ENCODE data around the gene CCT7.
A peak's percentile ranks its signal among the peaks of the same experiment; 100 is the strongest.
"Not testable (repeated sequence)": the region's sequence is repeated elsewhere in the genome, so short reads cannot be mapped to it uniquely, and the experiment has no call there.

Gene CCT7
- 78.3 to 107 reads per million in 2 donors for total RNA-seq

DNA sequence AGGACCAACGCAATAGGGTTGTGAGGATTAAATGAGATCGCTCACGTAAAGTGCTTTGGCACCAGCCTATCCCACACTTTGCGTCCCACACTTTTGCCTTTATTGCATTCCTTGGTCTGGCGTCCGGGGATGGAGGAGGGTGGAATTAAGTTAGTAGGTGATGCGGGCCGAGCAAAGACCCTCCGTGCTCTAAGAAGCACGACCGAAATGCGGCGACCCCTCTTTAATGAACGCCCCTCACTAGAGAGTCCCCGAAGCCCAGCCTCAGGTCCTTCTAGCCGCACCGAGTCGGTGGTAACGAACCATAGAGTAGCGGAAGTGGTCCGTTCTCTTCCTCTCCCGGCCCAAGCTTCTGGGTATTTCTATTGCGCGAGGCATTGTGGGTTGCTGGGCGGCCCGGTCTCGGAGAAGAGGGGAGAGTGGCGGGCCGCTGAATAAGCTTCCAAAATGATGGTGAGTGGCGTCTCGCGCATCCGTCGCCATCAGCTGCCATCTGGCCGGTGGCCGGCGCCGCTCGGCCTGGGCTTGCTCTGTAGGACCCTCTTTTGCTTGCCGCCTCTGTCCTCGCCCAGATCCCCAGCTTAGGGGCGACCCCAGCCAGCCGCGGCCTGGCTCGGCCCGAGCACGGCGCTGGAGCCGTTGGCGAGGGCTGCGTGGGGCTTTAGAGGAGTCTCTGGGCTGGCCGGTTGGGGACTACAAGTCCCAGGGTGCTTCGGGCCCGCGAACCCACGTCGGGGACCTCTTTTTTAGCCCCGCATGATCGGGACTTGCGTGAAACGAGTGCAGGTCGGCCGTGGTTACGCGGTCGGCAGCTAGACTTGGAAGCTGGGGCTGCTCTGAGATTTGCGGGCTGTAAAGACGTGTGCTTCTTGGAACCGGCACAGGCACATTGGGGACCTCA, at the start of gene CCT7:
Gene CCT7, plus strand, starts transcription at position 377 of the 901 bp plus-strand sequence. Its CDS starts 71 bp downstream, at position 448.
- peak; percentile 67 to 94 (median 79) for DNase-seq

DNA sequence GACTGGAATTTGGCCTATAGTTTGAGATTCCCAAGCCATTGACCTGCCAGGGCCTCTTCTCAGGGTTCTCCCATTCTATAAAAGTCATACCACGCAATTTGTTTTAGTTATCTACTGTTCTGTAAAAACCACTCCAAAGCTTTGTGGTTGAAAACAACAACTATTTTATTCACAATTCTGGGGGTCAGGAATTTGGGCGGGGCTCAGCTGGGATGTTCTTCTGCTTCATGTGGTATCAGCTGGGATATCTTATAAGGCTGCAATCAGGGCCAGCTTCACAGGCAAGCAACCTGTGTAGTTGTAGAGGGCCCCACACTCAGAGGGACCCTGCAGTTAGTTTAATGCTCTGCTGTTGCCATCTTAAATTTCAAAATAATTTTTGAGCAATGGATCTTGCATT, 48.1 kb upstream of the CCT7 start:
- no peak for DNase-seq

DNA sequence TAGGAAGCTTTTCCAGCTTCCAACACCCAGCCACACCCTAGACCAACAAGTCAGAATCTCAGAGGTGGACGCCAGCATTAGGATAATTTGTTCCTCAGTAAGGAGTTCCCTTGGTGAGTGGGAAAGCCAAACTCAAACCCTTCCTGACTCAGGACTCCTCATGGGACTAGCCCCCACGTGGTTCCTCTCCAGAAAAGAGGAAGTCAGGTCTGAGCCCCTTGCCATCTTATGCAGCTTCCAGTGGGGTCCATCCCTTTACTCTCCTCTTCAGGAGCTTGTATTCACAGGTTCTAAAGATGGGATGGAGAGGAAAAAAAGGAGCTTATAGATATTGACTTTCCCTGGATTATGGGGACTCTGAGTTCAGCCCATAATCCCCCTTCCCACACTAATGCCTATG, 46.6 kb upstream of the CCT7 start:
- DNase-seq, result no peak

DNA sequence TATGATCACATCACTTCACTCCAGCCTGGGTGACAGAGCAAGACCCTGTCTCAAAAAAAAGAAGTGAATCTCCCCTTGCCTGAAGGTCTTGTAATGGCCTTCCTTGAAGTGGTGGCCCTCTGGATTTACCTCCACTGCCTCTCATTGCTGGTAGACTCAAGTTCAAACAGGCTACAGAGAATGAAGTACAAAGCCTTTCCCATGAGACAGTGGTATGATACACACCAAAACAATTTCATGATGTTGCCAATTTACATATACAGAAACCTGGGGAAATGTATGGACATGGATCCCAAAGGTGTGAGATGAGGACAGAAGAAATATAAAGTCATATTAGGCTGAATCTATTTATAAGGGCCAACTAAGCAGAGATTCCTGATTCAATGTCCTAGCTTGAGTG, 36.5 kb upstream of the CCT7 start:
- DNase-seq, result no peak

- DNase-seq, result not testable (repeated sequence)
Observed at GRCh38 chr2:73200281-73200680, 33.8 kb upstream of the CCT7 start.

DNA sequence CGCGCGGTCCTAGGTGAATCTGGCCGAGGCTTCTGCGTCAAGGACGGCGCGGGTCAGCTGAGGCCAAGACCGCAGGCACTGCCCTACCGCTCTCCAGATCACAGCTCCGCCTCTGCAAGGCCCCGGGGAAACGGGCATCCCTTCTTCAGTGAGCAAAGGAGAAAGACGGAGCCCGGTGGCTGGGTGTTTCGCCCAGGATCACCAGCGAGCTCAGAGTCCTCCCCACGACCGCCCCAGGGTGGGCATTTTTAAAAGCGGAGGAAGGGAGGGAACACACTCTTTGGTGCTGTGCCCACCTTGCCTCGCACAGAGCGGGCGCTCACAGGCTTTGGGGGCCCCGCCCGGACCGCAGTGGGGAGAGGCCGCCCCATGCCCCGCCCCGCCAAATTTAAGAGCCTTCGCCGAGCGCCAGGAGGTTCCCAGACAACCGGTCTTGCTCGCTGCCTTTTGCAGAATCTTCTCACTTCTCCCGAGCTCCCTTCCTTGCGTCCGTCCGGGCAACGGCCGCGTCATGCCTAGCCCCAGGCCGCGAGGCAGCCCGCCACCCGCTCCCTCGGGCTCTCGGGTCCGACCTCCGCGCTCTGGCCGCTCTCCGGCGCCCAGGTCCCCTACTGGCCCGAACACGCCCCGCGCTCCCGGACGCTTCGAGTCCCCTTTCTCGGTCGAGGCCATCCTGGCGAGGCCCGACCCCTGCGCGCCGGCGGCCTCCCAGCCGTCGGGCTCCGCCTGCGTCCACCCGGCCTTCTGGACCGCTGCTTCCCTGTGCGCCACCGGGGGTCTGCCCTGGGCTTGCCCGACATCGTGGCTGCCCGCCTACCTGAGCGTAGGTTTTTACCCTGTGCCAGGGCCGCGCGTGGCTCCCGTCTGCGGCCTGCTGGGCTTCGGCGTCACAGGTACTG, 31.7 kb upstream of the CCT7 start, which contains the start of gene NOTO:
Gene NOTO, plus strand, starts transcription at position 419 of the 899 bp plus-strand sequence. Its CDS starts 93 bp downstream, at position 512.
- DNase-seq, result no peak

GRCh38 chr2:73203055-73203681, 30.9 kb upstream of the CCT7 start:
- DNase-seq, result no peak

DNA sequence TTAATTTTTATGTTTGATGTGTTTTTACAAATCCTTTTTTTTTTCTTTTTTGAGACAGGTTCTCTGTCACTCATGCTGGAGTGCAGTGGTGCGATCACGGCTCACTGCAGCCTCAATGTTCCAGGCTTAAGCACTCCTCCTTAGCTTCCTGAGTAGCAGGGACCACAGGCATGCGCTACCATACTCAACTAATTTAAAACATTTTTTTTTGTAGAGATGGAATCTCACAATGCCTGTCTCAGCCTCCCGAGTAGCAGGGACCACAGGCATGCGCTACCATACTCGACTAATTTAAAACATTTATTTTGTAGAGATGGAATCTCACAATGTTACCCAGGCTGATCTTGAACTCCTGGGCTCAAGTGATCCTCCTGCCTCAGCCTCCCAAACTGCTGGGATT, 28.5 kb upstream of the CCT7 start:
- DNase-seq, result no peak

- no peak for DNase-seq
Observed at GRCh38 chr2:73208258-73208657, 25.9 kb upstream of the CCT7 start.

GRCh38 chr2:73210019-73210418, 24.1 kb upstream of the CCT7 start:
- DNase-seq, result no peak

DNA sequence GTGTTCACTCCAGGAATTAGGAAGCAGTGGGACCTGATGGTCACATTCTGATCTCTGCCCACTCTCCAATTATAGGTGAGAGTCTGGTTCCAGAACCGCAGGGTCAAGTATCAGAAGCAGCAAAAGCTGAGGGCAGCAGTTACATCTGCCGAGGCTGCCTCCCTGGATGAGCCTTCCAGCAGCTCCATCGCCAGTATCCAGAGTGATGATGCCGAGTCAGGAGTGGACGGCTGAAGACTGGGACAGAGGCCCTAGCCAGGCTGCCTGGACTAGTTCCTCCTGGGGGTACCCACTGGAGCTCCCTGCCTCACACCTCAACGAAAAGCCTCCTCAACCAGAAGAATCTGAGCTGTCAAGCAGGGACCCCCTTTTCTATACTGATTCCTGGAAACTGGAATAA, 23.4 kb upstream of the CCT7 start:
- no peak for DNase-seq

DNA sequence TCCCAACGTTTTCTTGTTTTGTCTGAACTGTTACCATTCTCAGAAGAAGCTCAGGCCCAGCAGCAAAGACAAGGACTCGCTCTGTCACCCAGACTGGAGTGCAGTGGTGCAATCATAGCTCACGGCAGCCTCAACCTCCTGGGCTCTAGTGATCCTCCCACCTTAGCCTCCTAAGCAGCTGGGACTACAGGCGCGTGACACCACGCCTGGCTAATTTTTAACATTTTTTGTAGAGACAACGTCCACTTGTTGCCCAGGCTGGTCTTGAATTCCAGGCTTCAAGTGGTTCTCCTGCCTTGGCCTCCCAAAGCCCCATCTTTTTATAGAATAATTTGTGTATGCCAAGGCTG, 22.0 kb upstream of the CCT7 start:
- no peak for DNase-seq

DNA sequence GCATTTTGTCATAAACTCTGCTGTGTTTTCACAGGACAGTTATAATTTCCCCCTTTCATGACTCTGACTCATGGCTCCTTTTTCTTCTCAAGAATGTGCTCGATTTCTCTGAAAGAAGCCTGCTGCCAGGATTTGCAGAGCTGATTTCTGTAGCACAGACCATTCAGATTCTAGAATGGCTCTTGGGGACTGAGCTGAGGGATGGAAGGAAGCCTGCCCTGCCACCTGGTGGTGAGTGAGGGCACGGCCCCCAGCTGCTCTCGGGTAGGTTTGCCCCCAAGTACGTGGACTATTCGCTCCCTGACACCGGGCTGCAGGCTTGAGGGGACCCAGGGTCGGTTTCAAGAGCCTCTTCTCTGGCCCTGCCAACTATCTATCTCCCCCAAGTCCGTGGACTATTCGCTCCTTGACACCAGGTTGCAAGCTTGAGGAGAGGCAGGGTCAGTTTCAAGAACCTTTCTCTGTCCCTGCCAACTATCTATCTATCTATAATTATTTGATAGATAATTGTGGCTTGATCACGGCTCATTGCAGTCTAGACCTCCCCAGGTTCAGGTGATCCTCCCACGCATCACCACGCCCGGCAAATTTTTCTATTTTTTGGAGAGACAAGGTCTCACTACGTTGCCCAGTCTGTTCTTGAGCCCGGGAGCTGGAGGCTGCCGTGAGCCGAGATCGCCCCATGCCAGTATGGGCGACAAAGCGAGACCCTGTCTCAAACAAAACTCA, 21.5 kb upstream of the CCT7 start:
- DNase-seq, result peak; percentile 37 to 81 (median 58)

- DNase-seq, result peak; percentile 82 to 90 (median 86)
Observed at GRCh38 chr2:73214120-73215035, 19.7 kb upstream of the CCT7 start, which contains the start of gene SMYD5. Gene SMYD5 (plus strand): TSS chr2:73214245. CDS start chr2:73214267, 22 bp downstream.

- DNase-seq, result no peak
Observed at GRCh38 chr2:73215254-73215653, 18.9 kb upstream of the CCT7 start.

GRCh38 chr2:73217160-73217559, 16.9 kb upstream of the CCT7 start:
- DNase-seq, result no peak

DNA sequence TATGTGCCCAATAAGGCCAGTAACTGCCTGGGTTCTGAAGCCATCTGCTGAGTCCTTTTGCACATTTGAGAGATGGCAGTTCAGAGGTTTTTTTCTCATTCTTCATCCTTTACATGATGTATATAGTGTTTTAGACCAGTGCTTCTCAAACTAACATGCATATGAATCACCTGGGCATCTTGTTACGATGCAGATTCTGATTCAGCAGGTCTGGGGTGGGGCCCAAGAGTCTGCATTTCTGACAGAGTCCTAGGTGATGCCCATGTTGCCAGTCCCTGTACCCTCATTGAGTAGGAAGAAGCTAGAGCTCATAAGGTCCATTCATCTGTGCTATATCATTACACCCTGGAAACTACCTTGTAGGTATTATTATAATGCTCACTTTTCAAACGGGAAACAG, 16.3 kb upstream of the CCT7 start:
- DNase-seq, result no peak

DNA sequence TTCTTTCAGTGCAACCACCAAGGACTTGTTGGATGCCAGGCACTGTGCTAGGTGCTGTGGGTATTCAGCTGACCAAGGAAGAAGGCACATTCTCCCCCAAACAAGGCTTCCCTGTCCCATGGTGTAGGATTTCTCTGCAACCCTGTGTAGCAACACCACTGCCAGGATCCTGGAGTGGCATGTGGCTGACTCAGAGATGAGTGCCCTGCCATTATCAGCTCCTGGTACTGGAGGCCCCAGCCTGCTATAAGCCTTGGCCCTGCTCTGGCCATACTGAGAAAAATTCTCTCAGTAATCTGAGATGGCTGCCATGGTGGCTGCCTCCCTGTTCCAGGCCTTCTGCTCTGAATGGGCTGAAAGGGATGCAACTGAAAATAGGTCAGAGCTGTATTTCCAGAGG, 15.8 kb upstream of the CCT7 start:
- no peak for DNase-seq

GRCh38 chr2:73223821-73224220, 10.3 kb upstream of the CCT7 start:
- DNase-seq, result no peak

DNA sequence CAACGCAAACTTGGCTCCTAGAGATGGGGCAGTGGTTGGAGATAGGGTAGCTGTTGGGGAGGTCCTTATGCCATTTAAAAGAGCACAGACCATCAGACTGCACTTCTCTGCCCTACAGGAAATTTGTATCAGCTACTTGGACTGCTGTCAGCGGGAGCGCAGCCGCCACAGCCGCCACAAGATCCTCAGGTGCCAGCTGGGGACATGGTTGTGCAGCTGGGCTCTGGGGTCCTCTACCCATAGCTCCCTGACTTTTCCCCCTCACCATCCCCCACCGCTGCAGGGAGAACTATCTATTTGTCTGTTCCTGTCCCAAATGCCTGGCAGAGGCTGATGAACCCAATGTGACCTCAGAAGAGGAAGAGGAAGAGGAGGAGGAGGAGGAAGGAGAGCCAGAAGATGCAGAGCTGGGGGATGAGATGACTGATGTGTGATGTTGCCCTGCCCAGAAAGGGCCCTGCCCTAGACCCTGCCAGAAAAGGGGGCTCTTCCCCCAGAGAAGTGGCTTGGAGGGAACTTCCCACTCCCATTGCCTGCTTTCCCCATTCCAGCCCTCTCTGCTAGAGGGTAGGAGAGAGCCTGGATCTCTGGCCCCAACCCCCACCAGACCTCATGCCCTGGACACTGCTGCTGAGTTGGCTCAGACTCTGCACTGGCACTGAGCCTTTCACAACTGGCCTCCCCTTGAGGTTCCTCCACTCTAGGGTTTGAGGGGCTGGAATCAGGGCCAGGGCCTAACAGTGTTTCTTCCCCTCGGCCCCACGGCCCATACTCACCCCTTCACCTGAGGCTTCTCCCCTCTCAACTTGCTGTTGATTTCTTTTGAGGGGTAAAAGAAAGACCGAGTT, 8.4 kb upstream of the CCT7 start:
- DNase-seq, result no peak

All from T-helper 2 cell (primary cell).